ENCODE results near the gene C11orf68.
"Not testable (repeated sequence)": the region's sequence is repeated elsewhere in the genome, so short reads cannot be mapped to it uniquely, and the experiment has no call there.

The C11orf68 gene

GRCh38 chr11:65911682-65912568 lies 6.9 kb downstream of the C11orf68 start:
- no peak for DNase-seq

GRCh38 chr11:65907878-65908277 lies 11.0 kb downstream of the C11orf68 start:
- no peak for DNase-seq

GRCh38 chr11:65906602-65907001 lies 12.3 kb downstream of the C11orf68 start:
- no peak for DNase-seq

- DNase-seq, result no peak
Observed at GRCh38 chr11:65903715-65904114, 15.1 kb downstream of the C11orf68 start.

- no peak for DNase-seq
Observed at GRCh38 chr11:65903068-65903481, 15.8 kb downstream of the C11orf68 start.

- DNase-seq, result no peak
Observed at GRCh38 chr11:65900899-65901180, 18.0 kb downstream of the C11orf68 start.

GRCh38 chr11:65900125-65900898 lies 18.6 kb downstream of the C11orf68 start, which contains the start of gene FOSL1:
Gene FOSL1, minus strand, starts transcription at chr11:65900388. Its CDS starts 49 bp downstream, at chr11:65900339.
- DNase-seq, result peak; percentile 94 to 97

GRCh38 chr11:65899356-65900124 lies 19.3 kb downstream of the C11orf68 start:
- peak; percentile 80 to 82 for DNase-seq

GRCh38 chr11:65898656-65899355 lies 20.1 kb downstream of the C11orf68 start:
- no peak for DNase-seq

GRCh38 chr11:65897020-65897471 lies 21.8 kb downstream of the C11orf68 start:
- DNase-seq, result no peak

GRCh38 chr11:65896034-65896999 lies 22.5 kb downstream of the C11orf68 start:
- no peak for DNase-seq

GRCh38 chr11:65895482-65895981 lies 23.3 kb downstream of the C11orf68 start:
- no peak for DNase-seq

GRCh38 chr11:65894034-65894591 lies 24.7 kb downstream of the C11orf68 start:
- no peak for DNase-seq

GRCh38 chr11:65892661-65893317 lies 26.1 kb downstream of the C11orf68 start:
- DNase-seq, result no peak

- DNase-seq, result not testable (repeated sequence)
Observed at GRCh38 chr11:65892137-65892540, 26.7 kb downstream of the C11orf68 start.

GRCh38 chr11:65891219-65892136 lies 27.4 kb downstream of the C11orf68 start:
- DNase-seq, result peak; percentile 45 to 63

GRCh38 chr11:65890324-65891218 lies 28.3 kb downstream of the C11orf68 start, which contains the start of gene CCDC85B:
Gene CCDC85B, plus strand, starts transcription at chr11:65890673. Its CDS starts 111 bp downstream, at chr11:65890784.
- DNase-seq, result peak; percentile 99
